Activated T-helper 1 cell treated with Interleukin-2 at 50 U/mL for 16 hours (primary cell): ENCODE data around the gene SHANK1.
"Not testable (repeated sequence)": the region's sequence is repeated elsewhere in the genome, so short reads cannot be mapped to it uniquely, and the experiment has no call there.

Source experiments
- DNase-seq: peaks from one replicate; pipeline ENCODE4 v3.0.0-alpha.2; 2020; ENCODE audit warnings: low read depth

SHANK1 gene

GRCh38 chr19:50633973-50634372 lies 85.6 kb downstream of the SHANK1 start:
- DNase-seq: no peak

- no peak for DNase-seq
Measured at GRCh38 chr19:50633359-50633758, 86.2 kb downstream of the SHANK1 start.

- DNase-seq: no peak
Measured at GRCh38 chr19:50632151-50632835, 87.3 kb downstream of the SHANK1 start.

- no peak for DNase-seq
Measured at GRCh38 chr19:50629801-50630200, 89.8 kb downstream of the SHANK1 start.

GRCh38 chr19:50629194-50629593 lies 90.4 kb downstream of the SHANK1 start:
- no peak for DNase-seq

- no peak for DNase-seq
Measured at GRCh38 chr19:50628551-50628950, 91.1 kb downstream of the SHANK1 start.

- DNase-seq: no peak
Measured at GRCh38 chr19:50628146-50628545, 91.5 kb downstream of the SHANK1 start.

- no peak for DNase-seq
Measured at GRCh38 chr19:50626795-50627194, 92.8 kb downstream of the SHANK1 start.

- DNase-seq: no peak
Measured at GRCh38 chr19:50626011-50626410, 93.6 kb downstream of the SHANK1 start.

GRCh38 chr19:50624949-50625600 lies 94.5 kb downstream of the SHANK1 start:
- DNase-seq: no peak

GRCh38 chr19:50620394-50620906 lies 99.2 kb downstream of the SHANK1 start:
- not testable (repeated sequence) for DNase-seq

- DNase-seq: not testable (repeated sequence)
Measured at GRCh38 chr19:50619184-50619583, 100.4 kb downstream of the SHANK1 start.

GRCh38 chr19:50618379-50618778 lies 101.2 kb downstream of the SHANK1 start:
- DNase-seq: not testable (repeated sequence)

GRCh38 chr19:50612504-50613404 lies 106.8 kb downstream of the SHANK1 start:
- DNase-seq: not testable (repeated sequence)
